ENCODE results near the gene GJB5.

Gene GJB5

GRCh38 chr1:34781071-34781843, 26.4 kb downstream of the GJB5 start, which contains the start of gene GJB3:
TSS of gene GJB3 (plus strand) at chr1:34781214. CDS start at chr1:34784763, 3,549 bp downstream.
- DNase-seq (ENCODE audit: insufficient read length, low spot score), result no peak
- no peak for FAIRE-seq
- TF ChIP-seq CTCF (IDR thresholded peaks at IDR 0.05; ENCODE audit: insufficient read depth, missing control alignments), result no peak

- DNase-seq (ENCODE audit: insufficient read length, low spot score) (no peak), FAIRE-seq (no peak)
- TF ChIP-seq CTCF (IDR thresholded peaks at IDR 0.05; ENCODE audit: insufficient read depth, missing control alignments), result no peak
Observed at GRCh38 chr1:34781844-34782391, 27.1 kb downstream of the GJB5 start.

- DNase-seq (ENCODE audit: insufficient read length, low spot score), result no peak
- no peak for FAIRE-seq
- no peak for TF ChIP-seq CTCF (IDR thresholded peaks at IDR 0.05; ENCODE audit: insufficient read depth, missing control alignments)
Observed at GRCh38 chr1:34784751-34785221, 29.9 kb downstream of the GJB5 start.

GRCh38 chr1:34785231-34785874, 30.5 kb downstream of the GJB5 start:
- FAIRE-seq (no peak), DNase-seq (ENCODE audit: insufficient read length, low spot score) (no peak)
- TF ChIP-seq CTCF (IDR thresholded peaks at IDR 0.05; ENCODE audit: insufficient read depth, missing control alignments), result no peak

- DNase-seq (ENCODE audit: insufficient read length, low spot score), result no peak
- TF ChIP-seq CTCF (IDR thresholded peaks at IDR 0.05; ENCODE audit: insufficient read depth, missing control alignments), result no peak
- no peak for FAIRE-seq
Observed at GRCh38 chr1:34785875-34786470, 31.1 kb downstream of the GJB5 start.

- TF ChIP-seq CTCF (IDR thresholded peaks at IDR 0.05; ENCODE audit: insufficient read depth, missing control alignments), result peak; percentile 85
- DNase-seq (ENCODE audit: insufficient read length, low spot score), result peak; percentile 58
- FAIRE-seq, result peak; percentile 73
Observed at GRCh38 chr1:34786521-34787325, 31.9 kb downstream of the GJB5 start.

Measured in D721Med (cell line).